ENCODE data around the gene SYCE3.

The SYCE3 gene

DNA sequence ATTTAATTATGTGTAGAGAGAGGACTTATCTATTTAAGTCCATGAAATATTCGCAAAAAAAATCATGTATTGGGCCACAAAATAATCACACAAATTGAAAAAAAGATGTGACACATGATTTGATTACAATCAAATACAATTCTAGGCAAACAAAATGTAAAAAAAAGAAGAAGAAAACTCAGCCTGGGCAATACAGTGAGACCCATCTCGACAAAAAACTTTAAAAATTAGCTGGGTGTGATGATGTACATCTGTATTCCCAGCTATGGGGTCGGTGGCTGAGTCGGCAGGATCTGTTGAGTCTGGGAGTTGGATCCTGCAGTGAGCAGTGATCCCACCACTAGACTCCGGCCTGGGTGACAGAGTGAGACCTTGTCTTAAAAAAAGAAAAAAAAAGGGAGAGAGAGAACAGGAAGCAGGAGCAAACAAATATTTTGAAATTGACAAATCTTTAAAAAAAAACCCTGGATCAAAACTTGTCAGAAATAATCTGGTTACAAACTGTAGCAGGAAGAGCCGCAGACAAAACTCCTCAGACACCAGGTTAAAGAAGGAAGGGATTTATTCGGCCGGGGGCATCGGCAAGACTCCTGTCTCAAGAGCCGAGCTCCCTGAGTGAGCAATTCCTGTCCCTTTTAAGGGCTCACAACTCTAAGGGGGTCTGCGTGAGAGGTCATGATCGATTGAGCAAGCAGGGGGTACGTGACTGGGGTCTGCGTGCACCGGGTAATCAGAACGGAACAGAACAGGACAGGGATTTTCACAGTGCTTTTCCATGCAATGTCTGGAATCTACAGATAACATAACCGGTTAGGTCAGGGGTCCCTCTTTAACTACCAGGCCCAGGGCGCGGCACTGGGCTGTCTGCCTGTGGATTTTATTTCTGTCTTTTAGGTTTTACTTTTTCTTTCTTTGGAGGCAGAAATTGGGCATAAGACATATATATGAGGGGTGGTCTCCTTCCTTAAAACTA, 29.6 kb downstream of the SYCE3 start:
- no peak overlapping the region for H3K4me3 ChIP-seq (ENCODE audit: low read length)
- no peak for TF ChIP-seq CTCF (conservative IDR thresholded peaks at IDR 0.05; ENCODE audit: low read length)

GRCh38 chr22:50531962-50532674, 30.6 kb downstream of the SYCE3 start:
- DNase-seq (ENCODE audit: low read depth) = peak; percentile 77
- H3K4me3 ChIP-seq (ENCODE audit: low read length) = peak overlapping the region; percentile 66
- no peak for TF ChIP-seq CTCF (conservative IDR thresholded peaks at IDR 0.05; ENCODE audit: low read length)

More for the DNA sequence above, 29.6 kb downstream of the SYCE3 start:
- no peak for DNase-seq (ENCODE audit: low read depth)

DNA sequence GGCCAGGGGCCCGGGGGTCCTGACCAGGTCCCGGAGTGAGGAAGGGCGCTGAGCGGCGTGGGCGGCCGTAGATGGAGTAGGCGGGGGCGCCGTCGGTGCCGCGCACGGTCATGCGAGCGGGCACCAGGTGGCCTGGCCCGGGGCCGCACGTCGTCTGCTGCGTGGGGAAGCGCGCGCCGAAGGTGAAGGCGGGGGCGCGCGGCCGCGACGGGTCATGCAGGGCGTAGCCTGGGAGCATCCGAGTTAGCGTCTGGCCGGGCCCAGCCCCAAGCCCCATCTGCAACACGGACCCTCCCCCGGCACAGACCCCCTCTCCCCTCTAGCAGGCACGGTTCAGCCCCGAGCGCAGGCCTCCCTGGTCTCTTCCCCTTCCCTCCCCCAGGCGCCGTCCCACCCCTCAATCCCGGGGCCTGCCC, 31.2 kb downstream of the SYCE3 start:
- TF ChIP-seq CTCF (conservative IDR thresholded peaks at IDR 0.05; ENCODE audit: low read length) = no peak
- peak; percentile 41 for DNase-seq (ENCODE audit: low read depth)

GRCh38 chr22:50530877-50531545, 31.7 kb downstream of the SYCE3 start:
- peak; percentile 82 for DNase-seq (ENCODE audit: low read depth)

More for the DNA sequence above, 31.2 kb downstream of the SYCE3 start:
- H3K4me3 ChIP-seq (ENCODE audit: low read length) = peak overlapping the region; percentile 66

GRCh38 chr22:50530580-50530876, 32.2 kb downstream of the SYCE3 start:
- no peak for TF ChIP-seq CTCF (conservative IDR thresholded peaks at IDR 0.05; ENCODE audit: low read length)
- H3K4me3 ChIP-seq (ENCODE audit: low read length) = peak overlapping the region; percentile 66
- DNase-seq (ENCODE audit: low read depth) = no peak

More at GRCh38 chr22:50530877-50531545, 31.7 kb downstream of the SYCE3 start:
- peak overlapping the region; percentile 66 for H3K4me3 ChIP-seq (ENCODE audit: low read length)
- no peak for TF ChIP-seq CTCF (conservative IDR thresholded peaks at IDR 0.05; ENCODE audit: low read length)

GRCh38 chr22:50529897-50530579, 32.7 kb downstream of the SYCE3 start, which contains the start of gene TYMP:
TYMP (minus strand) TSS chr22:50530012; CDS start chr22:50529709, 303 bp downstream.
- peak within 1 kb of the TSS; percentile 66 for H3K4me3 ChIP-seq (ENCODE audit: low read length)
- TF ChIP-seq CTCF (conservative IDR thresholded peaks at IDR 0.05; ENCODE audit: low read length) = no peak

More at GRCh38 chr22:50529897-50530579, 32.7 kb downstream of the SYCE3 start, which contains the start of gene TYMP:
- peak; percentile 83 for DNase-seq (ENCODE audit: low read depth)
